ENCODE results near the gene KRTAP5-1. TPM values are rescaled to one million over a fixed set of nuclear protein-coding genes. Genes with fewer than 3 reads are reported as not detected.

KRTAP5-1 gene
- total RNA-seq, 1 experiment from 2014 or later = not detected

DNA sequence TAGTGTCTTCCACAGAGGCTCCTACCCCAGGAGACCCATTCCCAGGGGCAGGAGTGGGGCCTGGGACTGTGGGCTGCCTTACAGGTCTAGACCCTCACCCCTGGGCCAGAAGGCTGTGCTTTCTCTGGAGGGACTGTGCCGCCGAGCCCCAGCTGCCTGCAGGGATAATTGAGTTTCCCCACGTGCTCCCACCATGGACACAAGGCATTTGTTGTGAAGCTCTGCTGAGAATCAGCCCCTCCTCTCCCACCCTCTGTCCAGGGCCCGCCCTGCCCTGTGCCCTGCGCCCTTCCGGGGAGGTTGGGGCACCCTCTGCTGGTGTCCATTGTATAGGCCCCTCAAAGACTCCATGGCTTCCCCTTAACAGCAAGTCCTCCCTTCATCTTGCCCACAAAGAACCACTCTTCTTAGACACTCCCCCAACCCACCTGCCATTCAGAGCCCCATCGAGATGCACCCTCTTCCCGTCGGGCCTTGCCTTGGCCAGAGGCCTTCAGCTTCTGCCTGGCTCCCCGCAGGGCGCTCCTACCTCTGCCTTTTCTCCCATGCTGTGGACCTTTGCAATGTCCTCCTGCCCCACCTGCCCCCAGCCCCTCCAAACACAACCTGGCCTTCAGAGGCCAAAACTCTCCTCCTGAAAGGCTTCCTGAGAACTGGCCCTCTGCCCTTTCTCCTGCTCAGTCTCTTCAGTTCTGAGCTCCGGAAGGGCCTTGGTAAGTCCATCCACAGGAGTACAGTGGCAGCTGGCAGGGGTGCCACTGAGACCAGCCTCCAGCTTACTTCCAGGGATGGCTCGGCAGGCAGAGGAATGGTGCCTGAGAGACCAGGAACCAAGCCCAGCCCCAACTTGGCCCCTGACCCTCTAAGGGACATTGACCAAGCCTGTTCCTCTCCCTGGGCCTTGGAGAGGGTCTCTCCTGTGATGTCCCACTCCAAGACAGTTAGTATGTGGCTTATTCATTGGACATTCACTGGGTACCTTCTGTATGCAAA is 35.4 kb downstream of the KRTAP5-1 start:
- TF ChIP-seq CTCF (IDR thresholded peaks at IDR 0.05; ENCODE audit: unreplicated experiment) = no peak
- ChIA-PET CTCF (interaction anchor here (0.5 to 7.3 kb wide), 6 partner anchors 18 to 360 kb away, joined by 3 to 94 read pairs (median 4); no protein-coding TSS in a partner anchor), POLR2A (interaction anchor here (0.6 kb wide), 1 partner anchor 47 kb away, joined by 3 read pairs; no protein-coding TSS in a partner anchor)
- Mint-ChIP-seq H3K9me3 (ENCODE audit: unreplicated experiment) (no peaks in the 10 kb centered on the region), H3K4me3 (ENCODE audit: unreplicated experiment) (no peak overlapping the region), H3K27ac (ENCODE audit: low read depth, unreplicated experiment) (no peak overlapping the region), H3K27me3 (ENCODE audit: insufficient read depth, unreplicated experiment) (no peaks in the 10 kb centered on the region), H3K4me1 (ENCODE audit: insufficient read depth, unreplicated experiment) (peaks cover 9% of the 10 kb centered on the region), H3K36me3 (ENCODE audit: insufficient read depth, unreplicated experiment) (no peaks in the 10 kb centered on the region)
- BruUV-seq (replicated peaks) = no TSS peak
- DNase-seq (ENCODE audit: unreplicated experiment) = no peak
- intact Hi-C loops (cut with micrococcal nuclease) = loop anchor here (10.0 kb wide), 1 partner anchor 285 kb away; the partner anchor contains the start of genes SYT8 and TNNI2

GRCh38 chr11:1548221-1549070 is 36.6 kb downstream of the KRTAP5-1 start:
- intact Hi-C loops (cut with micrococcal nuclease) = no loop called here
- no TSS peak for BruUV-seq (replicated peaks)
- Mint-ChIP-seq H3K4me1 (ENCODE audit: insufficient read depth, unreplicated experiment) (no peaks in the 10 kb centered on the region), H3K27ac (ENCODE audit: low read depth, unreplicated experiment) (no peak overlapping the region), H3K27me3 (ENCODE audit: insufficient read depth, unreplicated experiment) (no peaks in the 10 kb centered on the region), H3K4me3 (ENCODE audit: unreplicated experiment) (peak overlapping the region; percentile 49), H3K9me3 (ENCODE audit: unreplicated experiment) (no peaks in the 10 kb centered on the region), H3K36me3 (ENCODE audit: insufficient read depth, unreplicated experiment) (no peaks in the 10 kb centered on the region)
- peak; percentile 66 for DNase-seq (ENCODE audit: unreplicated experiment)
- ChIA-PET POLR2A (interaction anchor here (0.5 to 1.4 kb wide), 2 partner anchors 10 to 187 kb away, joined by 3 to 6 read pairs; no protein-coding TSS in a partner anchor), CTCF (interaction anchor here (0.6 to 7.3 kb wide), 6 partner anchors 16 to 285 kb away, joined by 3 to 94 read pairs (median 4); no protein-coding TSS in a partner anchor)
- TF ChIP-seq CTCF (IDR thresholded peaks at IDR 0.05; ENCODE audit: unreplicated experiment) = no peak

GRCh38 chr11:1547467-1548098 is 37.5 kb downstream of the KRTAP5-1 start:
- no peaks in the 10 kb centered on the region for H3K4me1 Mint-ChIP-seq (ENCODE audit: insufficient read depth, unreplicated experiment)
- H3K9me3 Mint-ChIP-seq (ENCODE audit: unreplicated experiment) = no peaks in the 10 kb centered on the region
- ChIA-PET CTCF (interaction anchor here (1.2 to 7.3 kb wide), 6 partner anchors 11 to 31 kb away, joined by 8 to 94 read pairs (median 11); no protein-coding TSS in a partner anchor), POLR2A (interaction anchor here (0.8 to 1.5 kb wide), 4 partner anchors 11 to 29 kb away, joined by 3 to 8 read pairs (median 4); no protein-coding TSS in a partner anchor)
- H3K36me3 Mint-ChIP-seq (ENCODE audit: insufficient read depth, unreplicated experiment) = no peaks in the 10 kb centered on the region
- TF ChIP-seq CTCF (IDR thresholded peaks at IDR 0.05; ENCODE audit: unreplicated experiment) = no peak
- H3K27ac Mint-ChIP-seq (ENCODE audit: low read depth, unreplicated experiment) = no peak overlapping the region
- DNase-seq (ENCODE audit: unreplicated experiment) = no peak
- intact Hi-C loops (cut with micrococcal nuclease) = no loop called here
- no TSS peak for BruUV-seq (replicated peaks)
- H3K4me3 Mint-ChIP-seq (ENCODE audit: unreplicated experiment) = no peak overlapping the region
- H3K27me3 Mint-ChIP-seq (ENCODE audit: insufficient read depth, unreplicated experiment) = no peaks in the 10 kb centered on the region
